HG03521 (cell line): ENCODE data around the gene EML4.
"Not testable (repeated sequence)": the region's sequence is repeated elsewhere in the genome, so short reads cannot be mapped to it uniquely, and the experiment has no call there.

Experiments
- ATAC-seq: cut with Tn5 transposase; IDR thresholded peaks from one replicate; pipeline ENCODE4 v1.9.1; 2021; ENCODE audit warnings: mild to moderate bottlenecking, moderate library complexity; ENCODE audit not compliant: unreplicated experiment

EML4 gene

DNA sequence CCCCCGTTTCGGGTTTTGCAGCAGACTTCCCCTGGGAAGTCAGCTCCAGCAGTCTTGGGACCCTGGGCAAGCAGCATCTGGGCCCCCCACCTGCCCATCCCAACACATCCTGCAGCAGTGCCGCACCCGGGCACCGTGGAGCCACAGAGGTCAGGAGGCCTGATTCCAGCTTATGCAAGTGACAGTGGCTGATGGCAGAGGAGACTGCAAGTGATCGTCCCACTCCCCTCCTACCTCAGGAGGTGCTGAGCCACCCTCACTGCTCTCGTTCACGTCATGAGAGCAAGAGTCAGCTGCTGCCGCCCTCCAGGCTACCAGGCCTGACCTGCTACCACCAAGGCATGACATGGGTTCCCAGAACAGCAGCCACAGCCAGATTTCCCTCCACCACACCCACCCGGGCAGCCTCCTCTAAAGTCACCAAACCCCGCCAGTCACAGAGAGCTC lies 173.7 kb downstream of the EML4 start:
- ATAC-seq: no peak

DNA sequence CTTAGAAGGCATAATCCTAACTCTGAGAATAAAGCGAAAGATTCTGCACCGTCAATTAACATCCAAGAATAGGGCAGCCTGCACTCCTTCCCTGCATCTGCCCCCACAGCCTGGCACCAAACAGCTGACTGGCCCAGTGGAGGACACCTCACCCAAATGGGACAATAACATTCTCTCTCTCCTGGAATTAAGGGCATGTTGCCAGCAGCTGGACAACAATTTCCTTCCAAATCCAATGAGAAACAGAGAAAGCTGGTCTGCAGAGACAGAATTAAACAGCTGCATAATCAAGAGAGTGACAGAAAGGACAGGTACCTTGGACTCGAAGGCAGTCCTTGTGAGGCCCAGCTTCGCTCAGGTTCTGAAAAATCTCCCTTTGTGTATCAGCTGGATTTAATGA lies 176.8 kb downstream of the EML4 start:
- ATAC-seq: no peak

DNA sequence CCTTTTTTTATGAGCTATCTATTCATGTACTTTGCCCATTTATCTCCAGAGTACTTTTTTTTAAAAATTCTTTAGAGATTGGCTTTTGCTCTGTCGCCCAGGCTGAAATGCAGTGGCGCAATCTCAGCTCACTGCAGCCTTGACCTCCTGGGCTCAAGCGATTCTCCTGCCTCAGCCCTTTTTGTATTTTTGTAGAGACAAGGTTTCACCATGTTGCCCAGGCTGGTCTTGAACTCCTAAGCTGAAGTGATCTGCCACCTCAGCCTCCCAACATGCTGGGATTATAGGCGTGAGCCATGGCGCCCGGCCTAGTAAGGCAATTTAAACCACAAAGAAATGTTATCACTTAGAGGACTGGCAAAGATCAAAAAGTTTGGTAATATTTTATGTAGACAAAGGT lies 177.7 kb downstream of the EML4 start:
- not testable (repeated sequence) for ATAC-seq

GRCh38 chr2:42347518-42347917 lies 178.4 kb downstream of the EML4 start:
- not testable (repeated sequence) for ATAC-seq

DNA sequence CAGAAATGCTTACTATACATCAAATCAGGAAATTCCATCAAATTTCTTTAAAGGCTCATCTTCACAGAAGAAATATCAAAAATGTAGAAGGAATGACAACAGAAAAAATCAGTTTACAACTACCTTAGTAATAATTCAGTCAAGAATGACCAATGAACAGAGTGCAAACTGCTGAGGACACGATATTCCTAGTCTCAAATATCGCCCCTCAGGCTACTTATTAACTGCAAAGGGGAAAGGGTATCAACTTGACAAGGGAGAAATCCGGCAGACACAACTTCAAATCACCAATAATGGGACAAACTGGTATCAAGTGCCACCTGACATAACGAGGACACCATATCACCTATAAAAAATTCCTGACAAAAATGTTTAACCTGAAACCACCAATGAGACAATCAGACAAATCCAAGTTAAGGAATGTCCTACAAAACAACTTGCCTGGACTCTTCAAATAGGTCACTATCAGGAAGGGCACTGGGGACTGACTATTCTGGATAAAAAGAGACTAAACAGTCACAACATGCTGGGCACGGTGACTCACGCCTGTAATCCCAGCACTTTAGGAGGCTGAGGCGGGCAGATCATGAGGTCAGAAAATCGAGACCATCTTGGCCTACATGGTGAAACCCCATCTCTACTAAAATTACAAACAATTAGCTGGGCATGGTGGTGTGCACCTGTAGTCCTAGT lies 179.1 kb downstream of the EML4 start:
- no peak for ATAC-seq

GRCh38 chr2:42350434-42351063 lies 181.4 kb downstream of the EML4 start:
- ATAC-seq: no peak

- ATAC-seq: no peak
Observed at GRCh38 chr2:42351864-42352263, 182.7 kb downstream of the EML4 start.

DNA sequence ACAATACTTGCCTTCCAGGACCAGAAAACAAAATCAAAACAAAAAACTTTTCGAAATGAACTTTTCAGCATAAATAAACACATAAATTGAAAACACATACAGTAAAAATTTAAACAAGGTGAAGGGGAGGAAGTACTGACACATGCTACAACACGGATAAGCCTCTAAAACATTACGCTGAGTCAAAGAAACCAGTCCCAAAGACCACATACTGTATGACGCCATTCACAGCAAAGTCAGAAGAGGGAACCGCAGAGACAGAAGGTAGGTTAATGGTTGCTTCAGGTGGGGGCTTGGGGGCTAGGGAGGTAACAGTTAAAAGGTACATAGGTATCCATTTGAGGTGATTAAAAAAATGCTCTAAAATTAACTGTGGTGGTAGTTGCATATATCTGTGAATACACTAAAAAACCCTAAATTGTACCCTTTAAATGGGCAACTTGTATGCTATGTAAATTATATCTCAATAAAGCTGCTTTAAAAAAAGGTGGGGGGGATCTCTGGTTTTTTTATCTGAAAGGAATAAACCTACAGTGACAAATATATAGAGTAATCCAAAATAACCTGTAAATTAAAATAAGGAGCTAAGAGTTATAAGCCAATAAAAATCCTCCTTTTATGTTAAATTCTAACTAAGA lies 184.8 kb downstream of the EML4 start:
- no peak for ATAC-seq

DNA sequence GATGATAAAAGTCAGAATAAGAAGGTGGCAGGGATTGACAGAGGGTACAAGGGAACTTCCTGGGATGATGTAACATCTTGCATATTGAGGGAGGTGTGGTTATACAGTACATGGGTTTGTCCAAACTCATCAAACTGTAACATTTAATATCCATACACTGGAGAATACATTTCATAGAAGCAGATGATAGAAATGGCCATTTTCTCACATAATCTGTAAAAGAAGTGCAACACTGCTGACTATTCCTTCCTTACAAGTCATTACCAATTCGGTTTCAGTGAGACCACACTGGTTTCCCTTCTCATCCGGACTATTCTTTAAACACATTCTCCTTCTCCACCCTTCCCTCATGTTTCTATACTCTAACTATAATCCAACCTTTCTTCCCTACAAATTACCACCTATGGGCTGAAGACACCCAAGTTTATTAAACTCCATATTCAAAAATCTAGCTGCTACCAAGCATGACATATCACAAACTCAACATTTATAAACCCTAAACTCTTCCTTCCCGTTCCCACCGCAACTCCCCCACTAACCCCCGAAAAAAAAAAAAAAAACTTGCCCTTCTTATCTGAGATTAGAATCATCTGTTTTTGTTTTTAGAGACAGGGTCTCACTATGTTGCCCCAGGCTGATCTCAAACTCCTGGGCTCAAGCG lies 190.3 kb downstream of the EML4 start:
- no peak for ATAC-seq

- no peak for ATAC-seq
Observed at GRCh38 chr2:42359965-42360483, 190.9 kb downstream of the EML4 start.

- no peak for ATAC-seq
Observed at GRCh38 chr2:42360493-42360889, 191.3 kb downstream of the EML4 start.

DNA sequence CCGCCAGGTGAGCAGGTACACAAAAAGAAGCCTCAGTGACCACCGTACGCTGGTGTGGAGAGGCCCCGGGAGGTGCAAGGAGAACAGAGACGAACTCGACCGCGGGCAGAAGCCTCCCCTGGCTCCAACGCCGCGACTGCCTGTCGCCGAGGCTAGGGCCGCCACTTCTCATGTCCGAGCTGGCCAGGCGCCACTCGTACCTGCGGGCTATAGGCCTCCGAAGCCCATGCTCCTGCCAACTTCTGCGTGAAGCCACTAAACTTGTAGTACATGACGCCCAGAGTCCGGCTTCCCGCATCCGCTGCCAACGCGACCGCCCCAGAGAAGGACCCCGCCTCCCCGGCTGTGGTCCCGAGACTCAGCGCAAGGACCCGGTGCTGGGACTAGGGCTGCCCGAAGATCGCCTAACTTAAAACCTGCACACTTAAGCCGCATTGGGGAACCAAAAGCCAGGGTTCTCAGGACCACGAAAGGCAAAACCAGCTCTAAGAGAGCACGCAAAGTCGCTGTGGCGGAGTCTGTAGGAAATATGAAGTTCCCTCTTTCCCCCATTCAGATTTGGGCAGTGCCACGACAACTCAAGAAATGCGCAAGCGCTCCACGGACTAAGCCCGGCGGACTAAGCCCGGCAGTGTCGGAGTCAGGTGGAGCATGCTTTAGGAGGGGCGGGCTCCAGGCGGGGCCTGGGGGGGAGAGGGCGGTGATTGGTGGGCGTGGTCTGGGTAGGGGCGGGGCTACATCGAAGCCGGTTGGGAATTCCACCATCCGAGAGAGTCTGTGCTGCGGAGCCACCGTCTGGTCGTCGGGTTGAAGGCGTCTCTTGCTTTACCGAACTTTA lies 192.0 kb downstream of the EML4 start, which contains the start of gene COX7A2L:
Gene COX7A2L (minus strand): TSS at position 328 of the 838 bp plus-strand sequence. CDS start 56 bp downstream, at position 272.
- ATAC-seq: peak; percentile 93

DNA sequence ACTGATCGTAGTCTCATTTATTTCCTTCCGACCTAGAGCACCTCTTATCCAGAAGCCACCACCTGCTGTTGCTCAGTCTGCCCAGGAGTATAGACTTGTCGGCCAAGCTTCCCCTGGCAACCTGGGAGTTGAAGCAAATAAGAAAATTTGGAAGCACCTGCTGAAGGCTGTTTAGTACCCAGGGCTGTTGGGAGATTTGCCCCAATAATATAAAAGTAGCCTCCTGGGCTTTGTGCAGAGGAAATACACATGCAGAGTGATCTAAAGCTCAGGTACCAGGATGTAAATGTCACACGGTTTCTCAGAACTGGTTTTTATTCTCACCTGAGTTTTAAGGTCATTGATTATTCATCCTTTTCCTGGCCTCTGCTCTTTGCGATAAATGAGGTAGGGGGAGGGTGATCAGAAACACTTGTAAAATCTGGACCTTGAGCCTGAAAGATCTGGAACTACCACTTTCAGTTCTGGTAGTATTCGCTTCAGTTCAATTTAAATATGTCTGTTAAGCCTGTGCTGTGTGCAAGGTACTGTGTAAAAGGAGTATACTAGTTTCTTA lies 192.7 kb downstream of the EML4 start:
- ATAC-seq: no peak

- ATAC-seq: no peak
Observed at GRCh38 chr2:42363413-42363812, 194.3 kb downstream of the EML4 start.

GRCh38 chr2:42364658-42365057 lies 195.5 kb downstream of the EML4 start:
- ATAC-seq: no peak

DNA sequence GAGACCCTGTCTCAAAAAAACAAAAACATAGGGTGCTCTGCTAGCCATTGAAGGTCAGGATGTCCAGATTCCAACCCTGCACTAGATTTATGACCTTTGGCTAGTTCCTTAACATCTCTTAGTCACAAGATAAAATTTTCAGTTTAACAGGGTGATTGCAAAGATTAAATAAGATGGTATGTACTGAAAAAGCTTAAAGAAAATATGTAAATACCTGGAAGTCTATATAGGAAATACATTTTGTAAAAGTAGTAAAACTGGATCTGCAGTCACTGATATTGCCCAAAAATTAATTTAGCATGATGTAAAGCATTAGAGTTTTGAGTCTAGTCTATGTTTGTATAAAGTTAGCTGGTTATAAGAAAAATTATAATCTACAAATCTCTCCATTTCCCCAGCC lies 197.3 kb downstream of the EML4 start:
- ATAC-seq: no peak

DNA sequence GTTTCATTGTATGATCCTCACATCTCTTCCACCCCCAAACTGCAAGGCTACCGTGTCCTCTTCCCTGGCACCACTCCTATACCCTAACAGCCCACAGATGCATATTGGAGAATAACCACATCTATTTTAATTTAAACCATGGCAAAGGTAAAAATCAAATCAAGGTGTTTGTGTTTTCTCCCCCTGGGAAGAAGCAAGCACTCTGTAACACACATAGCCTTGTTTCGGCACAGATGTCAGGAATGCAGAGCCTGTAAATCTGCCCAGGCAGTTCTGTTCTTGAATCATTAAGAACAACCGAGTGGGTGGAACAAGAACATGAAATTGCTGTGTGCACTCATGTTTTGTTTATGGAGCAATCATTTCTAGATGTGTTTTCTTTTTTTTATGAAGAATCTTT lies 198.7 kb downstream of the EML4 start:
- no peak for ATAC-seq

DNA sequence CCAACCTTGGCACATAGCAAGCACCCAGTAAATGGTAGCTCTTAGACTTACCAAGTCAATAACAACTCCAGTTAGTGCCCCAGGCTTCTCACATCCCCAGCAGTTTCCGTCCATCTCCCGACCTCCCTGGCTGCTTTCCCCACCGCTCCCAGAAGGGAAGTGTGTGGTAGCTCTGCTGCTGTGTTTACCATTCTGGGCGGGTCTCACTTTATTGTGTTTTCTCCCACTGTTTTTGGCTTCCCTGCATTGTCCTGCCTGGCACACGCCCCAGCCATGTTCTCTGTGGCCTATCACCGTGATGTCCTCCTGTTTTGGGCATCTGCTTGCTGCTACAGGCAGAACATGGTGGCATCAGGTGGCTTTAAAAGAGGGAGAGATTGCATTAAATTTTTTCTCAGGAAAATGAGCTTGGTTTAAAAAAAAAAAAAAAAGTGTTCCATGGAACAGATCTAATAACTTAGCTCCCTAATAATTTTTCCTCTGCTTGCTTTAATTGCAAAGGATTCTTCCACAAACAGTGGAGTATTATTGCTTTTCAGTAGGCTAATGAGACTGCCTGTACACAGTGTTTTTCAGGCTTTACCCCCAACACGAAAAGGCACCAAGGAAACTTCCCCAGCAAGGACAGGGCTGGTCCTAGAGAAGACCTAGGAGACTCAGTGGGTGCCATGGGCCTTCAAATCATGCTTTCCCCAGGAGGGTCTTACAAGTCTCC lies 199.8 kb downstream of the EML4 start:
- no peak for ATAC-seq

- no peak for ATAC-seq
Observed at GRCh38 chr2:42369532-42370229, 200.5 kb downstream of the EML4 start.
